Measurements from ENCODE around the gene LHCGR. TPM values are rescaled to one million over a fixed set of nuclear protein-coding genes. Genes with fewer than 3 reads are reported as not detected.

The LHCGR gene
- total and polyA plus RNA-seq, 2 experiments from 2014 or later, result 0.45 to 0.66 TPM

- TF ChIP-seq ZNF462 (CRISPR knock-in tag; IDR thresholded peaks at IDR 0.05), result no peak
Measured at GRCh38 chr2:48719480-48720177, 35.9 kb downstream of the LHCGR start (continued).

GRCh38 chr2:48717846-48718245, 37.7 kb downstream of the LHCGR start:
- H3K36me3 ChIP-seq (ENCODE audit: insufficient read depth), result no peaks in the 10 kb centered on the region
- peaks cover 5% of the 10 kb centered on the region for H3K27me3 Mint-ChIP-seq (ENCODE audit: insufficient read depth, low read depth, poor library complexity)
- H3K4me1 ChIP-seq (ENCODE audit: insufficient read depth), result 0 out of 2 replicates have a peak, but pooled peaks cover 8% of the 10 kb centered on the region
- no peak overlapping the region for H3K4me3 ChIP-seq
- H3K4me2 ChIP-seq, result no peak overlapping the region
- H4K20me1 ChIP-seq (replicated peaks; ENCODE audit: insufficient read depth), result no peaks in the 10 kb centered on the region
- no peaks in the 10 kb centered on the region for H3K9me3 Mint-ChIP-seq
- H2AFZ ChIP-seq, result no peak overlapping the region
- no peaks in the 10 kb centered on the region for H3K79me2 ChIP-seq (replicated peaks; ENCODE audit: insufficient read depth)
- H3K9me2 ChIP-seq (ENCODE audit: insufficient read depth), result no peaks in the 10 kb centered on the region
- H3K27ac ChIP-seq (ENCODE audit: low read depth), result no peak overlapping the region
- no peak for DNase-seq (ENCODE audit: low spot score)
- H3K36me3 Mint-ChIP-seq (ENCODE audit: low read depth), result no peaks in the 10 kb centered on the region
- H3F3A ChIP-seq (replicated peaks; ENCODE audit: low read depth), result no peaks in the 10 kb centered on the region
- H3K4me1 Mint-ChIP-seq, result peaks cover 24% of the 10 kb centered on the region
- H3K27ac Mint-ChIP-seq, result no peak overlapping the region
- ATAC-seq, result no peak
- no peaks in the 10 kb centered on the region for H3K27me3 ChIP-seq (ENCODE audit: insufficient read depth)
- no peak overlapping the region for H3K4me3 Mint-ChIP-seq
- TF ChIP-seq STAT1 (IDR thresholded peaks at IDR 0.05; ENCODE audit: unreplicated experiment) (no peak), NANOG (IDR thresholded peaks at IDR 0.05; ENCODE audit: borderline replicate concordance) (no peak), ETS1 (IDR thresholded peaks at IDR 0.05) (no peak), POLR2AphosphoS5 (IDR thresholded peaks at IDR 0.05; ENCODE audit: low read depth) (no peak), JUNB (IDR thresholded peaks at IDR 0.05; ENCODE audit: unreplicated experiment) (no peak), REST (IDR thresholded peaks at IDR 0.05; ENCODE audit: unreplicated experiment) (no peak), EZH2 (IDR thresholded peaks at IDR 0.05; ENCODE audit: low read depth, unreplicated experiment) (no peak), CTCF (conservative IDR thresholded peaks at IDR 0.05; ENCODE audit: low read depth in 2 of 2) (no peak)

All from GM23338 (cell line).